GM12891 (cell line): Measurements from ENCODE around the gene EEF1E1. TPM values are rescaled to one million over a fixed set of nuclear protein-coding genes. Genes with fewer than 3 reads are reported as not detected.

Experiments
- DNase-seq: peaks from one replicate; pipeline ENCODE4 v3.0.0; 2011; ENCODE audit warnings: low spot score; ENCODE audit not compliant: insufficient read length
- FAIRE-seq: peaks from 2 replicates; lab custom pipeline; 2011; peaks lifted over from hg19 to GRCh38; lab: Jason Lieb, UNC
- PAX5 ChIP-seq: IDR thresholded peaks from 2 replicates; pipeline ENCODE4 v1.6.1; 2011; ENCODE audit warnings: low read length, moderate library complexity, mild to moderate bottlenecking; ENCODE audit not compliant: insufficient read depth, severe bottlenecking
- POLR2A ChIP-seq: IDR thresholded peaks from 2 replicates; pipeline ENCODE4 v1.6.1; 2011; ENCODE audit warnings: low read depth, low read length, control low read depth
- POLR2AphosphoS5 ChIP-seq: IDR thresholded peaks from 2 replicates; pipeline ENCODE4 v1.6.1; 2011; ENCODE audit warnings: low read depth, low read length, control low read depth
- POU2F2 ChIP-seq: IDR thresholded peaks from 2 replicates; pipeline ENCODE4 v1.6.1; 2011; ENCODE audit warnings: low read depth, mild to moderate bottlenecking, control low read depth, low read length, moderate library complexity
- SPI1 ChIP-seq: IDR thresholded peaks from 2 replicates; pipeline ENCODE4 v1.6.1; 2011; ENCODE audit warnings: low read depth, low read length, control low read depth
- TAF1 ChIP-seq: IDR thresholded peaks from 2 replicates; pipeline ENCODE4 v1.6.1; 2011; ENCODE audit warnings: low read depth, low read length, control low read depth
- polyA plus RNA-seq: library from polyadenylated mRNA; unstranded; fragments of >200 nt; gene quantifications from one replicate; pipeline ENCODE4 v1.2.1, GENCODE V29; 2012; ENCODE audit warnings: low read depth, missing spikeins, inconsistent platforms; ENCODE audit not compliant: missing spikeins

Gene EEF1E1
- 51.6 TPM for polyA plus RNA-seq

DNA sequence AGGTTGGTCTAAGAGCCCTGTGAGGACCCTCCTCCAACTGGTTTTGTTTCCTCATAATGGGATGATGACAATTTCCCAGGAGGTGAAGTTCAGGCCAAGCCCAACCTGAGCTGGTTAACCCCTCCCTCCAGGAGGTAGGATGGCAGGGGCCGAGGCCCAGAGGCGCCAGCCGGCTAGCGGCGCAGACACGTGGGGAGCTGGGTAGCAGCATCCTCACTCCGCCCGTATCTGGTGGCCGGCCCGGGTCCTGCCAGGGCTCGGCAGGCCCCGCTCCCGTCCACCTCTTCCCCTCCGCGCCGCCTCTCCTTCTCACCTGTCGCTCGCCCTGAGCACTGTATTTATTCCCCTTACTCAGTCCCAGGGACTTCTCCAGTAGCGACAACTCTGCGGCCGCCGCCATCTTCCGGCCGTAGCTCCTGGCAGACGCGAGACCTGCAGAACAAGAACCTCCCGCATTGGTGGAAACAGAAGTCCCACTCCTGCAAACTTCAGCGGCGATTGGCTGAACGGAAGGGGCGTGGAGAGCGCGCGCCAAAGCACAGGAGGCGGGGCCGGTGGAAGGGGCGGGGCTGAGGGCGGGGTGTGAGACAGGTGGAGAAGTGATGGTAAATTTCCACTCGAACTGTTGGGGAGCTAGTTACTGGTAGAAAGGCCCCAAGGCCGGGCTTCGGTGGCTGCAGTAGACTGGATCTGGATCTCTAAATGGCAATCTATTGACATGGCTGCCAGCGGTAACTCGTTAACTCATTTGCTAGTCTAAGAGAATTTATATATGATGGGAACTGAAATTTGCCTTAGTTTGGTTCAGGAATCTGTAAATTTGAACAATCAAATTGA lies at the start of gene EEF1E1:
Gene EEF1E1, minus strand, starts transcription at position 427 of the 837 bp plus-strand sequence. Its CDS starts 27 bp downstream, at position 400.
- FAIRE-seq: peak; percentile 95
- peak; percentile 90 for DNase-seq
- no peak for TF ChIP-seq PAX5
- peak; percentile 79 for TF ChIP-seq POLR2A
- TF ChIP-seq POU2F2: no peak
- peak; percentile 77 for TF ChIP-seq POLR2AphosphoS5
- peak; percentile 81 for TF ChIP-seq TAF1
- TF ChIP-seq SPI1: no peak

GRCh38 chr6:8149350-8149749 lies 47.0 kb upstream of the EEF1E1 start:
- FAIRE-seq (no peak), DNase-seq (no peak)
- TF ChIP-seq POLR2AphosphoS5 (no peak), POU2F2 (no peak), PAX5 (no peak), SPI1 (no peak), TAF1 (no peak), POLR2A (no peak)

GRCh38 chr6:8143945-8144344 lies 41.6 kb upstream of the EEF1E1 start:
- no peak for FAIRE-seq
- no peak for TF ChIP-seq TAF1
- TF ChIP-seq POU2F2: no peak
- TF ChIP-seq SPI1: no peak
- TF ChIP-seq POLR2AphosphoS5: no peak
- no peak for TF ChIP-seq POLR2A
- no peak for TF ChIP-seq PAX5
- DNase-seq: no peak

GRCh38 chr6:8139451-8139850 lies 37.1 kb upstream of the EEF1E1 start:
- no peak for FAIRE-seq
- DNase-seq: no peak
- TF ChIP-seq SPI1 (no peak), POU2F2 (no peak), PAX5 (no peak), TAF1 (no peak), POLR2AphosphoS5 (no peak), POLR2A (no peak)

DNA sequence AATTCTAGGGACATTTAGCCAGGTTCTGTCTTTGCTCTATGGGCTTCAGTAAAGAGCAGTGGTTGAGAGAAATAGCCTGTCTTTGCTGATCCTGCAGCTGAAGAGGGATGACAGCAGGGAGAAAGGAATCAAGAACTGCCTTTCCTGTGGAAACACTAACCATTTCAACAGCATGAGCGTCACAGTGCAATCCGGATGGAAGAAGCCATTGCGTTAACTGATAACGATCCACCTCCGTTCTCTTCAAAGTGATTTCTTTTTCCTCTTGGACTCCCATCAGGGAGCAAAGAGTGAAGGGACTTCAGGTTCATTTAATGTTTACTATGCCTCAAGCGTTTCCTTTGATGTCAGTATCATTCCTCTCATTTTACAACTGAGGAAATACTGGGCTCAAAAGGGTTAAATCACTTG lies 35.2 kb upstream of the EEF1E1 start:
- DNase-seq: no peak
- FAIRE-seq: no peak
- TF ChIP-seq POU2F2 (no peak), TAF1 (no peak), POLR2A (no peak), POLR2AphosphoS5 (no peak), SPI1 (no peak), PAX5 (no peak)

DNA sequence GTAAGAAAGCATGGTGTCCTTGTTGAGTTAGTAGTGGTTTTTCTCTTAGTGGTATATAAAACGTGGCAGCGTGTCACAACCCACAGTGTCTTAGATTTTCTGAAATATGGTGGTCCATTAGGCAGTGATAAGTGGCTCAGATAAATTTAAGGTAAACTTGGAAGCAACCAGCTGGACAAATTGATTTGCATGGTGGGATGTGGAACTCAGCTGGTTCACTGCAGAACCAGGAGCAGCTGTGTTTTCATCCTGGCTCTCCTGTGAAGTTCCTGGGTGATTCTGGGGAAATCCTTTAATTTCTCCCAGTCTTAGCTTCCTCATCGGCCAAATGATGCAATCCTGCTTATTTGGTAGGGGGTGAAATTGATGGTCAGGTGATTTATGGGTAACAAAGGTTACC lies 32.9 kb upstream of the EEF1E1 start:
- TF ChIP-seq PAX5 (no peak), SPI1 (no peak), POLR2A (no peak), POU2F2 (no peak), POLR2AphosphoS5 (no peak), TAF1 (no peak)
- FAIRE-seq (no peak), DNase-seq (no peak)

- DNase-seq: no peak
- no peak for FAIRE-seq
- TF ChIP-seq POU2F2 (no peak), POLR2A (no peak), SPI1 (no peak), POLR2AphosphoS5 (no peak), PAX5 (no peak), TAF1 (no peak)
Measured at GRCh38 chr6:8132130-8132529, 29.8 kb upstream of the EEF1E1 start.

DNA sequence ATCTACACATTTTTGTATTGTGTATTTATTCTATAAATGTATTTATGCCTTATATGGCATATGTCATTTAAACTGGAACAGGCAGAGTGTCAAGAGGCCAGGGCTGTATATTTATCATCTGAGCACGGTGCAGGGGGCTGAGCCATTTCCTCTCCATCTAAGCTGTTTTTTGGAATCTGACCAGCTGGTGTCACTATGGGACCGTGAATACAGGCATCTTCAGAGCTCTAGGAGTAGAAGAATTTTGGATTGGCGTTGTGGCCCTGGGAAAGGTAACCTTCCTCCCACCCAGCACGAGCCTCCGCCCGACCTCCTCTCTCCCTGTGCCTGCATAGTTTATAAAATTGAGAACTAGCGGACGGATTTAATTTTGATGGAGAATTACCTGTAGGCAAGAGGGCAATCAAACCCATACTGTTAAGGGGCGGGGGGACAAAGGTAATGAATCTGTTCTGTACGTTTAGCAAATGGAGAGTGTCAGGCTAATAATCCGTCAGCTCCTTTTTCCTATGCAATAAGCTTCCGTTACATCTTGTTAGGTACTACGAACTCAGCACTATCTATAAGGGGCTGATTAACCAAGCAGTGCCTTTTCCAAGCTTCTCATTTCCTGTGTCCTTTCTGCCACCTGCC lies 29.0 kb upstream of the EEF1E1 start:
- DNase-seq (no peak), FAIRE-seq (no peak)
- TF ChIP-seq POLR2A (no peak), SPI1 (peak; percentile 6; the same call in 1 of the 2 replicates)

DNA sequence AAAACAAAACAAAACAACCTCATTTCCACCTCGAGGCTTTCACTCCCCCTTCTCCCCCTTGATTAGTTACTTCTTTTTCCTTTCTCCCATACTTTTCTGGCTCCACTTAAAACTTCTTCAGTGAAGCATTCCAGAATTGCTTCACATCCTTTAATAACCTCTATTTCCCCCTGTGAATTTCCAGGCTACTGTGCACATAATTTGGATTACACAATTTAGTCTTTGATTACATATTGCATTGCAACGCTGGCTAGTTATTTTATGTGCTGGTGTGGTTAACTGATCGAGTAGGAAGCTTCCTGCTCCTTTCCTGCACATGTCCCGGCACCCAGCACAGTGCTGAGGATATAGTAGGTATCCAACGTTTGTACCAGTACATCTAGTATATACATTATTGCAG lies 28.1 kb upstream of the EEF1E1 start:
- no peak for DNase-seq
- TF ChIP-seq PAX5: no peak
- no peak for FAIRE-seq

DNA sequence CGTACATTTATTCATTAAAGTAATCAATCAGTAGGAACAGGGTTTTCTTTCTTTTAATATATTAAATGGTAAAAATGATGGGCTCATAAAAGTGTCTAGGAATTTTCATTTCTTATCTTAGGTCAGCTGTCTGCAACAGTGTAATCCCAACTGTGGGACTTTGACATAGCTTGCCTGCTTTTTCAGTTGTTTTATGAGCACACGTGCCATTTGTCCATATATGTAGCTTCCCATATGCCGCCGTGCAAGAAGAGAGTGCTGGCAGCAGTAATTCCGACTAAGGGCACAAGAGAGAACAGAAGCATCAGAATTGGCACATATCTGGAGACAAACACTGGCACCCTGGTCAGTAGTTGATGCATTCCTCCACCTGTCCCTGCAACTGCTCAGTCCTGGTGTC lies 20.9 kb upstream of the EEF1E1 start:
- FAIRE-seq: no peak

More for the DNA sequence above, 20.9 kb upstream of the EEF1E1 start:
- no peak for TF ChIP-seq PAX5
- no peak for TF ChIP-seq TAF1
- no peak for TF ChIP-seq POU2F2
- TF ChIP-seq POLR2A: no peak
- no peak for TF ChIP-seq POLR2AphosphoS5
- TF ChIP-seq SPI1: no peak
- DNase-seq: no peak
